NCI-H2227 (cell line): ENCODE measurements around the gene STAC.
A peak's percentile ranks its signal among the peaks of the same experiment; 100 is the strongest.
"Not testable (repeated sequence)": the region's sequence is repeated elsewhere in the genome, so short reads cannot be mapped to it uniquely, and the experiment has no call there.

Experiments
- DNase-seq: peaks from one replicate; lab custom pipeline; 2025; ENCODE audit not compliant: unreplicated experiment; lab: John Stamatoyannopoulos, UW

Gene STAC

GRCh38 chr3:36409862-36410261 lies 29.6 kb downstream of the STAC start:
- no peak for DNase-seq

- no peak for DNase-seq
Observed at GRCh38 chr3:36411587-36411986, 31.3 kb downstream of the STAC start.

- DNase-seq = no peak
Observed at GRCh38 chr3:36416599-36416998, 36.3 kb downstream of the STAC start.

- DNase-seq = no peak
Observed at GRCh38 chr3:36417237-36417636, 36.9 kb downstream of the STAC start.

- DNase-seq = no peak
Observed at GRCh38 chr3:36418296-36418695, 38.0 kb downstream of the STAC start.

- DNase-seq = no peak
Observed at GRCh38 chr3:36428445-36428844, 48.1 kb downstream of the STAC start.

GRCh38 chr3:36429986-36430485 lies 49.7 kb downstream of the STAC start:
- DNase-seq = no peak

GRCh38 chr3:36433511-36433910 lies 53.2 kb downstream of the STAC start:
- DNase-seq = no peak

GRCh38 chr3:36434687-36435426 lies 54.6 kb downstream of the STAC start:
- DNase-seq = no peak

GRCh38 chr3:36443028-36443686 lies 62.9 kb downstream of the STAC start:
- no peak for DNase-seq

GRCh38 chr3:36444909-36445308 lies 64.6 kb downstream of the STAC start:
- no peak for DNase-seq

GRCh38 chr3:36446276-36446675 lies 66.0 kb downstream of the STAC start:
- no peak for DNase-seq

- no peak for DNase-seq
Observed at GRCh38 chr3:36447061-36447460, 66.8 kb downstream of the STAC start.

- no peak for DNase-seq
Observed at GRCh38 chr3:36451816-36452215, 71.5 kb downstream of the STAC start.

- peak; percentile 1 for DNase-seq
Observed at GRCh38 chr3:36453213-36453612, 72.9 kb downstream of the STAC start.

- DNase-seq = not testable (repeated sequence)
Observed at GRCh38 chr3:36453896-36454295, 73.6 kb downstream of the STAC start.

- DNase-seq = no peak
Observed at GRCh38 chr3:36455406-36455805, 75.1 kb downstream of the STAC start.

- no peak for DNase-seq
Observed at GRCh38 chr3:36456784-36457183, 76.5 kb downstream of the STAC start.

- DNase-seq = no peak
Observed at GRCh38 chr3:36457667-36458066, 77.4 kb downstream of the STAC start.

GRCh38 chr3:36459177-36459576 lies 78.9 kb downstream of the STAC start:
- no peak for DNase-seq

- DNase-seq = no peak
Observed at GRCh38 chr3:36461597-36461996, 81.3 kb downstream of the STAC start.

GRCh38 chr3:36472045-36472444 lies 91.7 kb downstream of the STAC start:
- DNase-seq = not testable (repeated sequence)
